Loucy (cell line): ENCODE measurements around the gene SLC10A7.

Experiments
- EZH2phosphoT487 ChIP-seq: fragments of 200-600 bp; IDR thresholded peaks from 2 replicates; pipeline ENCODE4 v1.6.1; 2018; ENCODE audit warnings: antibody characterized with exemption, mild to moderate bottlenecking, moderate library complexity, borderline replicate concordance
- TF ChIP-seq, protein P1 (sequence below): fragments of 200-600 bp; sonication (generic); conservative IDR thresholded peaks from 2 replicates; pipeline ENCODE4 v1.5.1; 2014; ENCODE audit warnings: mild to moderate bottlenecking, antibody characterized with exemption, low read length

GRCh38 chr4:146338512-146338911, 183.2 kb downstream of the SLC10A7 start:
- no peak for TF ChIP-seq EZH2phosphoT487
- TF ChIP-seq, protein P1, sequence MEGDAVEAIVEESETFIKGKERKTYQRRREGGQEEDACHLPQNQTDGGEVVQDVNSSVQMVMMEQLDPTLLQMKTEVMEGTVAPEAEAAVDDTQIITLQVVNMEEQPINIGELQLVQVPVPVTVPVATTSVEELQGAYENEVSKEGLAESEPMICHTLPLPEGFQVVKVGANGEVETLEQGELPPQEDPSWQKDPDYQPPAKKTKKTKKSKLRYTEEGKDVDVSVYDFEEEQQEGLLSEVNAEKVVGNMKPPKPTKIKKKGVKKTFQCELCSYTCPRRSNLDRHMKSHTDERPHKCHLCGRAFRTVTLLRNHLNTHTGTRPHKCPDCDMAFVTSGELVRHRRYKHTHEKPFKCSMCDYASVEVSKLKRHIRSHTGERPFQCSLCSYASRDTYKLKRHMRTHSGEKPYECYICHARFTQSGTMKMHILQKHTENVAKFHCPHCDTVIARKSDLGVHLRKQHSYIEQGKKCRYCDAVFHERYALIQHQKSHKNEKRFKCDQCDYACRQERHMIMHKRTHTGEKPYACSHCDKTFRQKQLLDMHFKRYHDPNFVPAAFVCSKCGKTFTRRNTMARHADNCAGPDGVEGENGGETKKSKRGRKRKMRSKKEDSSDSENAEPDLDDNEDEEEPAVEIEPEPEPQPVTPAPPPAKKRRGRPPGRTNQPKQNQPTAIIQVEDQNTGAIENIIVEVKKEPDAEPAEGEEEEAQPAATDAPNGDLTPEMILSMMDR, result 0 out of 2 replicates have a peak, but pooled peaks have one; percentile 10
